Sigmoid colon (tissue), 3 donors: ENCODE data around the gene PRKN.

Experiments
- POLR2A ChIP-seq, 2 donors: fragments of 450-650 bp; IDR thresholded peaks; one replicate each; pipeline ENCODE4 v1.6.1; 2016; ENCODE audit warnings: antibody characterized with exemption in 2 of 2, mild to moderate bottlenecking in 2 of 2, moderate library complexity in 2 of 2
- TF ChIP-seq, protein P1 (sequence below), 4 experiments: fragments of 450-650 bp in 3 of 4; fragments of 200-600 bp in 1 of 4; IDR thresholded peaks; one replicate each; pipeline ENCODE4 v1.5.1; 2016 to 2019; ENCODE audit warnings: antibody characterized with exemption in 4 of 4, mild to moderate bottlenecking in 3 of 4, moderate library complexity in 2 of 4

DNA sequence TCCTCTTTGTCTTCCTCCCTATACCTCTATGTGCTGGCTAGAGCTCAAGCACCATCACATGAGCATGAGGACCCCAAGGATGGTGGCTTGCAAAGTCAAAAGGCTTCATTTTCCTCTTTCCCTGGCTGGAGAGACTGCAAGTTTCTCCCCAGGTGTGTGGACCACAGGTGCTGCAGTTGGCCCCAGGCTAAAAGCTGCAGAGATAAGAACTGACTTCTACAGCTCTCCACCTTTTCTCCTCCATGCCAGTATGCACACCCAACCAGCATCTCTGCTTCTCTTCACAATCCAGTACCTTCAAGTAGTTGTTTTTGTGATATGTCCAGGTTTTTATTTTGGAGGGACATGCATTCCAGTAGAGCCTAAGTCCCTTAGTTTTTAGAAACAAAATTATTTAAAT, 29.1 kb downstream of the PRKN start:
- TF ChIP-seq, protein P1, sequence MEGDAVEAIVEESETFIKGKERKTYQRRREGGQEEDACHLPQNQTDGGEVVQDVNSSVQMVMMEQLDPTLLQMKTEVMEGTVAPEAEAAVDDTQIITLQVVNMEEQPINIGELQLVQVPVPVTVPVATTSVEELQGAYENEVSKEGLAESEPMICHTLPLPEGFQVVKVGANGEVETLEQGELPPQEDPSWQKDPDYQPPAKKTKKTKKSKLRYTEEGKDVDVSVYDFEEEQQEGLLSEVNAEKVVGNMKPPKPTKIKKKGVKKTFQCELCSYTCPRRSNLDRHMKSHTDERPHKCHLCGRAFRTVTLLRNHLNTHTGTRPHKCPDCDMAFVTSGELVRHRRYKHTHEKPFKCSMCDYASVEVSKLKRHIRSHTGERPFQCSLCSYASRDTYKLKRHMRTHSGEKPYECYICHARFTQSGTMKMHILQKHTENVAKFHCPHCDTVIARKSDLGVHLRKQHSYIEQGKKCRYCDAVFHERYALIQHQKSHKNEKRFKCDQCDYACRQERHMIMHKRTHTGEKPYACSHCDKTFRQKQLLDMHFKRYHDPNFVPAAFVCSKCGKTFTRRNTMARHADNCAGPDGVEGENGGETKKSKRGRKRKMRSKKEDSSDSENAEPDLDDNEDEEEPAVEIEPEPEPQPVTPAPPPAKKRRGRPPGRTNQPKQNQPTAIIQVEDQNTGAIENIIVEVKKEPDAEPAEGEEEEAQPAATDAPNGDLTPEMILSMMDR (IDR thresholded peaks at IDR 0.05) = no peak
- no peak for TF ChIP-seq POLR2A (IDR thresholded peaks at IDR 0.05)
